Spleen (tissue), 7 donors: ENCODE data around the gene NEIL1.

ENCODE experiments used
- POLR2A ChIP-seq, 3 donors: fragments of 450-650 bp; IDR thresholded peaks; one replicate each; pipeline ENCODE4 v1.5.1; 2017; ENCODE audit warnings: antibody characterized with exemption in 3 of 3, mild to moderate bottlenecking in 1 of 3
- TF ChIP-seq, protein P1 (sequence below), 11 experiments: fragments of 200-600 bp in 7 of 11; fragments of 450-650 bp in 4 of 11; sonication (generic) in 4 of 11; IDR thresholded peaks in 8 of 11; conservative IDR thresholded peaks in 3 of 11; 1 replicate in 7 of 11; 2 replicates in 4 of 11; pipeline versions ENCODE4 v1.4.0 to v1.8.0; 2016 to 2021; ENCODE audit warnings: antibody characterized with exemption in 11 of 11, inconsistent platforms in 4 of 11, mild to moderate bottlenecking in 1 of 11
- donor health status: DM: no; HTN: no; CAD: no; lungs with moderate emphysema.
- donor health status: DM: no; HTN: no; CAD: no.
- donor health status: DM: no; HTN: no; CAD: no.

DNA sequence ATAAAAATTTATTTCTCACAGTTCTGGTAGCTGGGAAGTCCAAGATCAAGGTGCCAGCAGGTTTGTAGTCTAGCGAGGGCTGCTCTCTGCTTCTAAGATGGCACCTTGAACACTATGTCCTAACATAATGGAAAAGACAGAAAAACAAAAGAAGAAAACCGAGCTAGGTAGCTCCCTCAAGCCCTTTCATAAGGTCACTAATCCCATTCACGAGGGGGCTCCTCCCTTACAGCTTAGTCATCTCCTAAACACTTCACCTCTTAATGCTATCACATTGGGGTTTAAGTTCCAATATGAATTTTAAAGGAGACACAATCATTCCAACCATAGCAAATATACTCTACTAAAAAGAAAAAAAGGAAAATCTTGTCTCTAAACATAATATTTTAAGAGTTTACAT is 40.7 kb upstream of the NEIL1 start:
- TF ChIP-seq POLR2A (IDR thresholded peaks at IDR 0.05): no peak
- TF ChIP-seq, protein P1, sequence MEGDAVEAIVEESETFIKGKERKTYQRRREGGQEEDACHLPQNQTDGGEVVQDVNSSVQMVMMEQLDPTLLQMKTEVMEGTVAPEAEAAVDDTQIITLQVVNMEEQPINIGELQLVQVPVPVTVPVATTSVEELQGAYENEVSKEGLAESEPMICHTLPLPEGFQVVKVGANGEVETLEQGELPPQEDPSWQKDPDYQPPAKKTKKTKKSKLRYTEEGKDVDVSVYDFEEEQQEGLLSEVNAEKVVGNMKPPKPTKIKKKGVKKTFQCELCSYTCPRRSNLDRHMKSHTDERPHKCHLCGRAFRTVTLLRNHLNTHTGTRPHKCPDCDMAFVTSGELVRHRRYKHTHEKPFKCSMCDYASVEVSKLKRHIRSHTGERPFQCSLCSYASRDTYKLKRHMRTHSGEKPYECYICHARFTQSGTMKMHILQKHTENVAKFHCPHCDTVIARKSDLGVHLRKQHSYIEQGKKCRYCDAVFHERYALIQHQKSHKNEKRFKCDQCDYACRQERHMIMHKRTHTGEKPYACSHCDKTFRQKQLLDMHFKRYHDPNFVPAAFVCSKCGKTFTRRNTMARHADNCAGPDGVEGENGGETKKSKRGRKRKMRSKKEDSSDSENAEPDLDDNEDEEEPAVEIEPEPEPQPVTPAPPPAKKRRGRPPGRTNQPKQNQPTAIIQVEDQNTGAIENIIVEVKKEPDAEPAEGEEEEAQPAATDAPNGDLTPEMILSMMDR (IDR thresholded peaks at IDR 0.05 in 8 of 11, conservative IDR thresholded peaks at IDR 0.05 in 3 of 11): no peak
